AG09319 (cell line): Measurements from ENCODE around the gene KIF13A.

Source experiments
- DNase-seq: peaks from one replicate; pipeline ENCODE4 v3.0.0-alpha.2; 2010; ENCODE audit warnings: low read depth; ENCODE audit errors: extremely low read depth
- CTCF ChIP-seq: IDR thresholded peaks from 2 replicates; pipeline ENCODE4 v1.5.1; 2011; ENCODE audit warnings: low read depth, mild to moderate bottlenecking, inconsistent platforms, low read length, moderate library complexity

The KIF13A gene

GRCh38 chr6:17836293-17836692, 151.1 kb downstream of the KIF13A start:
- TF ChIP-seq CTCF = no peak

GRCh38 chr6:17835784-17836183, 151.7 kb downstream of the KIF13A start:
- DNase-seq = no peak
- TF ChIP-seq CTCF = no peak

More at GRCh38 chr6:17836293-17836692, 151.1 kb downstream of the KIF13A start:
- DNase-seq = no peak

- no peak for TF ChIP-seq CTCF
- peak; percentile 67 for DNase-seq
Observed at GRCh38 chr6:17831135-17831534, 156.3 kb downstream of the KIF13A start.

GRCh38 chr6:17829905-17830304, 157.5 kb downstream of the KIF13A start:
- DNase-seq = no peak
- TF ChIP-seq CTCF = no peak

GRCh38 chr6:17828149-17828548, 159.3 kb downstream of the KIF13A start:
- no peak for DNase-seq
- TF ChIP-seq CTCF = no peak

- no peak for TF ChIP-seq CTCF
- no peak for DNase-seq
Observed at GRCh38 chr6:17826301-17826700, 161.1 kb downstream of the KIF13A start.

GRCh38 chr6:17820055-17820454, 167.4 kb downstream of the KIF13A start:
- no peak for DNase-seq
- TF ChIP-seq CTCF = no peak
